HEK293 (cell line): Measurements from ENCODE around the gene EHMT1.

ENCODE experiments used
- HOXA7 ChIP-seq: sonication (generic); formaldehyde crosslinking; IDR thresholded peaks from 2 replicates; pipeline ENCODE4 v1.8.1; 2022; ENCODE audit warnings: missing genetic modification reagents, borderline replicate concordance
- SP3 ChIP-seq: fragments of 450-650 bp; formaldehyde crosslinking; IDR thresholded peaks from 2 replicates; pipeline ENCODE4 v1.5.1; 2016; ENCODE audit warnings: missing biosample characterization, missing genetic modification characterization
- ZFP37 ChIP-seq: fragments of 450-650 bp; formaldehyde crosslinking; IDR thresholded peaks from 2 replicates; pipeline ENCODE4 v1.5.1; 2016; ENCODE audit warnings: missing biosample characterization, missing genetic modification characterization
- ZNF239 ChIP-seq: fragments of 450-650 bp; formaldehyde crosslinking; IDR thresholded peaks from 2 replicates; pipeline ENCODE4 v1.5.1; 2016; ENCODE audit warnings: missing biosample characterization, missing genetic modification characterization
- ZNF274 ChIP-seq, 2 experiments: fragments of 200-500 bp in 1 of 2; fragments of 450-650 bp in 1 of 2; sonication (Bioruptor generic) in 1 of 2; formaldehyde crosslinking in 1 of 2; IDR thresholded peaks; 2 replicates each; pipeline versions ENCODE4 v1.5.1 to v1.6.1; 2014 to 2016; ENCODE audit warnings: borderline replicate concordance in 1 of 2, inconsistent platforms in 1 of 2, low read length in 1 of 2, missing biosample characterization in 1 of 2, missing genetic modification characterization in 1 of 2
- ZNF423 ChIP-seq: fragments of 450-650 bp; formaldehyde crosslinking; IDR thresholded peaks from 2 replicates; pipeline ENCODE4 v1.5.1; 2016; ENCODE audit warnings: missing biosample characterization, missing genetic modification characterization
- ZNF530 ChIP-seq: fragments of 450-650 bp; formaldehyde crosslinking; IDR thresholded peaks from 2 replicates; pipeline ENCODE4 v1.5.1; 2016; ENCODE audit warnings: low read depth, missing biosample characterization, missing genetic modification characterization
- ZNF830 ChIP-seq: fragments of 450-650 bp; IDR thresholded peaks from 2 replicates; pipeline ENCODE4 v1.5.0; 2018; ENCODE audit warnings: missing biosample characterization, missing genetic modification characterization, low read depth, mild to moderate bottlenecking, moderate library complexity
- TF ChIP-seq, protein P1 (sequence below): fragments of 450-650 bp; formaldehyde crosslinking; IDR thresholded peaks from 2 replicates; pipeline ENCODE4 v1.5.1; 2016; ENCODE audit warnings: missing biosample characterization, missing genetic modification characterization, low read depth
- TF ChIP-seq, protein P2 (sequence below): fragments of 450-650 bp; formaldehyde crosslinking; IDR thresholded peaks from 2 replicates; pipeline ENCODE4 v1.5.1; 2016; ENCODE audit warnings: missing biosample characterization, missing genetic modification characterization
- TF ChIP-seq, protein P3 (sequence below): fragments of 450-650 bp; formaldehyde crosslinking; IDR thresholded peaks from 2 replicates; pipeline ENCODE4 v1.5.1; 2016; ENCODE audit warnings: missing biosample characterization, missing genetic modification characterization

DNA sequence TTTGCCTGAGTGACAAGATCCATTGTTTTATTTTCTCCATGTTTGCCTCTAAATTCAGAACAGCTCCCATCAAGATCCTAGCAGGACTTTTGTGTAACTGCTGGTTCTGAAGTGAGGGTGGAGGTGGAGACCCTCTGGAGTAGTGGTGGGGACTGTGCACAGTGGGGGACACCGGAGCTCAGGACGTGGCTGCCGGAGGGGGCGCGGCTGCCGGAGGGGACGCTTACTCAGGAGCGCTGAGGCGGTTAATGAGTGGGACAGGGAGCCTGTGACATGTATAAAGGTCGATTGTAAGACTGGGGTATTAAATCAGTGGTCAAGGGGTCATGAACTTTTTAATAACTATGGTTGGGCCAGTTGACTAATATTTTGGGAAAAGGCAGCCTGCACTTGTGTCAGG lies 131.8 kb downstream of the EHMT1 start:
- TF ChIP-seq HOXA7 (CRISPR knock-in tag) (no peak), ZFP37 (tag by site-specific recombination) (no peak), ZNF530 (tag by site-specific recombination) (no peak), SP3 (no peak), ZNF423 (no peak), ZNF239 (tag by site-specific recombination) (no peak), ZNF830 (tag by site-specific recombination) (no peak), ZNF274 (IDR thresholded peaks at IDR 0.05; ENCODE audit: low read length) (no peak), ZNF274 (tag by site-specific recombination; IDR thresholded peaks at IDR 0.05; ENCODE audit: borderline replicate concordance) (no peak)
- TF ChIP-seq, protein P1, sequence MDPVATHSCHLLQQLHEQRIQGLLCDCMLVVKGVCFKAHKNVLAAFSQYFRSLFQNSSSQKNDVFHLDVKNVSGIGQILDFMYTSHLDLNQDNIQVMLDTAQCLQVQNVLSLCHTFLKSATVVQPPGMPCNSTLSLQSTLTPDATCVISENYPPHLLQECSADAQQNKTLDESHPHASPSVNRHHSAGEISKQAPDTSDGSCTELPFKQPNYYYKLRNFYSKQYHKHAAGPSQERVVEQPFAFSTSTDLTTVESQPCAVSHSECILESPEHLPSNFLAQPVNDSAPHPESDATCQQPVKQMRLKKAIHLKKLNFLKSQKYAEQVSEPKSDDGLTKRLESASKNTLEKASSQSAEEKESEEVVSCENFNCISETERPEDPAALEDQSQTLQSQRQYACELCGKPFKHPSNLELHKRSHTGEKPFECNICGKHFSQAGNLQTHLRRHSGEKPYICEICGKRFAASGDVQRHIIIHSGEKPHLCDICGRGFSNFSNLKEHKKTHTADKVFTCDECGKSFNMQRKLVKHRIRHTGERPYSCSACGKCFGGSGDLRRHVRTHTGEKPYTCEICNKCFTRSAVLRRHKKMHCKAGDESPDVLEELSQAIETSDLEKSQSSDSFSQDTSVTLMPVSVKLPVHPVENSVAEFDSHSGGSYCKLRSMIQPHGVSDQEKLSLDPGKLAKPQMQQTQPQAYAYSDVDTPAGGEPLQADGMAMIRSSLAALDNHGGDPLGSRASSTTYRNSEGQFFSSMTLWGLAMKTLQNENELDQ (tag by site-specific recombination) = no peak
- TF ChIP-seq, protein P2, sequence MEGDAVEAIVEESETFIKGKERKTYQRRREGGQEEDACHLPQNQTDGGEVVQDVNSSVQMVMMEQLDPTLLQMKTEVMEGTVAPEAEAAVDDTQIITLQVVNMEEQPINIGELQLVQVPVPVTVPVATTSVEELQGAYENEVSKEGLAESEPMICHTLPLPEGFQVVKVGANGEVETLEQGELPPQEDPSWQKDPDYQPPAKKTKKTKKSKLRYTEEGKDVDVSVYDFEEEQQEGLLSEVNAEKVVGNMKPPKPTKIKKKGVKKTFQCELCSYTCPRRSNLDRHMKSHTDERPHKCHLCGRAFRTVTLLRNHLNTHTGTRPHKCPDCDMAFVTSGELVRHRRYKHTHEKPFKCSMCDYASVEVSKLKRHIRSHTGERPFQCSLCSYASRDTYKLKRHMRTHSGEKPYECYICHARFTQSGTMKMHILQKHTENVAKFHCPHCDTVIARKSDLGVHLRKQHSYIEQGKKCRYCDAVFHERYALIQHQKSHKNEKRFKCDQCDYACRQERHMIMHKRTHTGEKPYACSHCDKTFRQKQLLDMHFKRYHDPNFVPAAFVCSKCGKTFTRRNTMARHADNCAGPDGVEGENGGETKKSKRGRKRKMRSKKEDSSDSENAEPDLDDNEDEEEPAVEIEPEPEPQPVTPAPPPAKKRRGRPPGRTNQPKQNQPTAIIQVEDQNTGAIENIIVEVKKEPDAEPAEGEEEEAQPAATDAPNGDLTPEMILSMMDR (tag by site-specific recombination) = no peak
- TF ChIP-seq, protein P3, sequence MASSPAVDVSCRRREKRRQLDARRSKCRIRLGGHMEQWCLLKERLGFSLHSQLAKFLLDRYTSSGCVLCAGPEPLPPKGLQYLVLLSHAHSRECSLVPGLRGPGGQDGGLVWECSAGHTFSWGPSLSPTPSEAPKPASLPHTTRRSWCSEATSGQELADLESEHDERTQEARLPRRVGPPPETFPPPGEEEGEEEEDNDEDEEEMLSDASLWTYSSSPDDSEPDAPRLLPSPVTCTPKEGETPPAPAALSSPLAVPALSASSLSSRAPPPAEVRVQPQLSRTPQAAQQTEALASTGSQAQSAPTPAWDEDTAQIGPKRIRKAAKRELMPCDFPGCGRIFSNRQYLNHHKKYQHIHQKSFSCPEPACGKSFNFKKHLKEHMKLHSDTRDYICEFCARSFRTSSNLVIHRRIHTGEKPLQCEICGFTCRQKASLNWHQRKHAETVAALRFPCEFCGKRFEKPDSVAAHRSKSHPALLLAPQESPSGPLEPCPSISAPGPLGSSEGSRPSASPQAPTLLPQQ (tag by site-specific recombination) = no peak
